HCT116 (cell line): ENCODE measurements around the gene GGT7. TPM values are rescaled to one million over a fixed set of nuclear protein-coding genes. Genes with fewer than 3 reads are reported as not detected.

ENCODE experiments used
- ATAC-seq: fragments of 200-7000 bp; cut with Tn5 transposase; 2 replicates; pipeline ENCODE4 v1.9.1; 2020; ENCODE audit warnings: mild to moderate bottlenecking, moderate library complexity
- BruUV-seq: library from RNA; stranded (reverse); fragments of 400-500 nt; replicated peaks from 2 replicates; lab custom pipeline; 2021; lab: Mats Ljungman, UMichigan
- CTCF ChIA-PET: fragments of 300-600 bp; sonication (Branson Sonifier 250); formaldehyde crosslinking; loops from one replicate; lab custom pipeline; 2021; ENCODE audit warnings: antibody characterized with exemption; lab: Charles Lee
- POLR2A ChIA-PET: fragments of 300-600, 350-600 bp; sonication (Branson Sonifier 250); formaldehyde crosslinking; loops from one replicate; lab custom pipeline; 2021; ENCODE audit warnings: antibody characterized with exemption; lab: Charles Lee
- RAD21 ChIA-PET, 2 experiments: fragments of 300-600 bp; sonication (Branson Sonifier 250); formaldehyde crosslinking; loops; one replicate each; lab custom pipeline; 2023; ENCODE audit warnings: low total read pairs in 2 of 2; ENCODE audit not compliant: uncharacterized antibody in 2 of 2, unreplicated experiment in 2 of 2, low non-redundant PET in 1 of 2; lab: Charles Lee
- DNase-seq: peaks from one replicate; pipeline ENCODE4 v3.0.0-alpha.2; 2010; ENCODE audit warnings: low read depth, low spot score
- H2AFZ ChIP-seq: fragments of 200-600 bp; shearing (Covaris generic), sonication (generic); 2 replicates; pipeline ENCODE4 v1.6.1; 2017; ENCODE audit warnings: low read depth, mixed run types, mixed read lengths, antibody characterized with exemption, low read length; ENCODE audit not compliant: poor library complexity, severe bottlenecking
- H3K27ac ChIP-seq: 2 replicates; pipeline ENCODE4 v1.5.1; 2012; ENCODE audit warnings: low read depth, low read length
- H3K27me3 ChIP-seq: fragments of 200-600 bp; sonication (generic); 2 replicates; pipeline ENCODE4 v1.6.1; 2016; ENCODE audit warnings: mixed run types, low read length, mixed read lengths; ENCODE audit not compliant: insufficient read depth
- H3K36me3 ChIP-seq, 2 experiments: fragments of 200-500 bp in 1 of 2; fragments of 200-600 bp in 1 of 2; sonication (Bioruptor generic) in 1 of 2; sonication (generic) in 1 of 2; 2 replicates each; pipeline versions ENCODE4 v1.5.1 to v1.6.1; 2014 to 2016; ENCODE audit warnings: low read length in 2 of 2, inconsistent platforms in 1 of 2, mixed read lengths in 1 of 2, mixed run types in 1 of 2; ENCODE audit not compliant: insufficient read depth in 2 of 2, control insufficient read depth in 1 of 2
- H3K4me1 ChIP-seq, 2 experiments: fragments of 200-600 bp in 1 of 2; sonication (generic) in 1 of 2; 2 replicates each; pipeline versions ENCODE4 v1.5.1 to v1.6.1; 2012 to 2017; ENCODE audit warnings: low read length in 2 of 2, inconsistent platforms in 1 of 2, mild to moderate bottlenecking in 1 of 2, mixed read lengths in 1 of 2, mixed run types in 1 of 2, moderate library complexity in 1 of 2; ENCODE audit not compliant: insufficient read depth in 2 of 2, control insufficient read depth in 1 of 2
- H3K4me2 ChIP-seq: fragments of 200-600 bp; sonication (generic); 2 replicates; pipeline ENCODE4 v1.6.1; 2017; ENCODE audit warnings: mixed run types, low read length, mixed read lengths
- H3K4me3 ChIP-seq, 2 experiments: fragments of 200-600 bp in 1 of 2; sonication (generic) in 1 of 2; replicated peaks in 1 of 2; 2 replicates each; pipeline ENCODE4 v1.5.1; 2011 to 2016; ENCODE audit warnings: low read length in 2 of 2, control low read depth in 1 of 2, low read depth in 1 of 2, mild to moderate bottlenecking in 1 of 2, mixed read lengths in 1 of 2, mixed run types in 1 of 2
- H3K79me2 ChIP-seq: fragments of 200-600 bp; sonication (generic); 2 replicates; pipeline ENCODE4 v1.6.1; 2017; ENCODE audit warnings: mild to moderate bottlenecking, mixed run types, low read length, moderate library complexity, mixed read lengths; ENCODE audit not compliant: insufficient read depth
- H3K9ac ChIP-seq: fragments of 200-600 bp; sonication (generic); 2 replicates; pipeline ENCODE4 v1.6.1; 2016; ENCODE audit warnings: low read length, mixed read lengths
- H3K9me2 ChIP-seq: fragments of 200-600 bp; sonication (generic), shearing (Covaris generic); 2 replicates; pipeline ENCODE4 v1.6.1; 2017; ENCODE audit warnings: mixed run types, mild to moderate bottlenecking, moderate library complexity; ENCODE audit not compliant: insufficient read depth
- H3K9me3 ChIP-seq, 2 experiments: fragments of 200-500 bp in 1 of 2; fragments of 200-600 bp in 1 of 2; sonication (Bioruptor generic) in 1 of 2; sonication (generic) in 1 of 2; 2 replicates each; pipeline ENCODE4 v1.6.1; 2014 to 2017; ENCODE audit warnings: low read length in 2 of 2, mixed read lengths in 2 of 2, inconsistent platforms in 1 of 2, low read depth in 1 of 2, mild to moderate bottlenecking in 1 of 2, mixed run types in 1 of 2, moderate library complexity in 1 of 2; ENCODE audit not compliant: control insufficient read depth in 1 of 2, insufficient read depth in 1 of 2
- H4K20me1 ChIP-seq: fragments of 200-600 bp; sonication (generic), shearing (Covaris generic); 2 replicates; pipeline ENCODE4 v1.6.1; 2017; ENCODE audit warnings: mixed run types, mild to moderate bottlenecking, moderate library complexity; ENCODE audit not compliant: insufficient read depth
- CEBPB ChIP-seq: IDR thresholded peaks from 2 replicates; pipeline ENCODE4 v1.6.1; 2012; ENCODE audit warnings: low read depth
- EZH2 ChIP-seq: fragments of 200-600 bp; sonication (generic); IDR thresholded peaks from 2 replicates; pipeline ENCODE4 v1.6.1; 2017; ENCODE audit warnings: antibody characterized with exemption, mixed run types
- EZH2phosphoT487 ChIP-seq: fragments of 200-600 bp; IDR thresholded peaks from 2 replicates; pipeline ENCODE4 v1.6.1; 2018; ENCODE audit warnings: antibody characterized with exemption, borderline replicate concordance
- FOSL1 ChIP-seq: IDR thresholded peaks from 2 replicates; pipeline ENCODE4 v1.6.1; 2012; ENCODE audit warnings: low read depth
- RAD21 ChIP-seq: IDR thresholded peaks from 2 replicates; pipeline ENCODE4 v1.6.1; 2012; ENCODE audit warnings: low read depth, mild to moderate bottlenecking
- SIN3A ChIP-seq: IDR thresholded peaks from 2 replicates; pipeline ENCODE4 v1.6.1; 2012; ENCODE audit warnings: low read depth
- TCF7L2 ChIP-seq: IDR thresholded peaks from 2 replicates; pipeline ENCODE4 v1.7.0; 2011; ENCODE audit warnings: borderline replicate concordance, inconsistent platforms; ENCODE audit not compliant: insufficient read depth, insufficient read length; ENCODE audit errors: extremely low read depth
- ZFX ChIP-seq: fragments of 450-650 bp; IDR thresholded peaks from 2 replicates; pipeline ENCODE4 v1.6.1; 2017
- intact Hi-C: fragments of 100-400 bp; cut with micrococcal nuclease; formaldehyde crosslinking; loops from 2 replicates; pipeline ENCODE4 v1.10.0; 2022
- total RNA-seq: library from RNA; stranded (reverse); gene quantifications from one replicate; pipeline ENCODE4 v1.2.1, GENCODE V29; 2021; ENCODE audit not compliant: unreplicated experiment
- TF ChIP-seq, protein P1 (sequence below), 3 experiments: fragments of 200-600 bp in 1 of 3; sonication (generic) in 1 of 3; IDR thresholded peaks in 2 of 3; conservative IDR thresholded peaks in 1 of 3; 2 replicates each; pipeline ENCODE4 v1.5.1; 2012 to 2017; ENCODE audit warnings: low read depth in 2 of 3, low read length in 2 of 3, antibody characterized with exemption in 1 of 3, borderline replicate concordance in 1 of 3, control low read depth in 1 of 3, mild to moderate bottlenecking in 1 of 3, mixed read lengths in 1 of 3, mixed run types in 1 of 3, moderate library complexity in 1 of 3; ENCODE audit not compliant: insufficient read depth in 1 of 3
- TF ChIP-seq, protein P2 (sequence below): IDR thresholded peaks from 2 replicates; pipeline ENCODE4 v1.6.1; 2012

GGT7 gene
- total RNA-seq, 1 experiment from 2014 or later, result 9.4 TPM

DNA sequence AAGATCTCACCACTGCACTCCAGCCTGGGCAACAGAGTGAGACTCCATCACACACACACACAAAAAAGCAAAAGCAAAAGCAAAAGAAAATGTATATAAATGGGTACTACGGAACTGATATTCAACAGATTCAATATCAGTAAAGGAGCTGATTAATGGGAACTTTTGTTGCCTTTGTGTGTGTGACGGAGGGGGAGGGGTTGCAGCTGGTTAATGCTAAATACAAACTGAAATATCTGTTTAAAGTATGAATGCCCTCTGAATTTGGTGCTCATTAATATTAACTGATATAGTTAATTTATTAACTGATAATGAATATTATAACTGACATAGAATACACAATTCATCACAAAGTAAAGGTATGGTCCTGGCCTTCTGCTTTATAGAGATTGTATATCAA lies 55.6 kb downstream of the GGT7 start:
- H3K27me3 ChIP-seq, result no peaks in the 10 kb centered on the region
- H4K20me1 ChIP-seq, result peaks cover 4% of the 10 kb centered on the region; the same call in 1 of the 2 replicates
- DNase-seq, result no peak
- H3K36me3 ChIP-seq, result no peaks in the 10 kb centered on the region
- H3K9ac ChIP-seq, result no peak overlapping the region
- H3K27ac ChIP-seq, result no peak overlapping the region
- H3K4me3 ChIP-seq, result no peak overlapping the region
- no peak for ATAC-seq
- POLR2A ChIA-PET, result no interaction called here
- H3K4me1 ChIP-seq, result no peaks in the 10 kb centered on the region
- H3K79me2 ChIP-seq, result peaks cover 94% of the 10 kb centered on the region
- H3K9me2 ChIP-seq, result no peaks in the 10 kb centered on the region
- TF ChIP-seq FOSL1 (no peak), TCF7L2 (no peak), ZFX (no peak), RAD21 (no peak), EZH2 (no peak), SIN3A (no peak), EZH2phosphoT487 (no peak), CEBPB (no peak)
- TF ChIP-seq, protein P1, sequence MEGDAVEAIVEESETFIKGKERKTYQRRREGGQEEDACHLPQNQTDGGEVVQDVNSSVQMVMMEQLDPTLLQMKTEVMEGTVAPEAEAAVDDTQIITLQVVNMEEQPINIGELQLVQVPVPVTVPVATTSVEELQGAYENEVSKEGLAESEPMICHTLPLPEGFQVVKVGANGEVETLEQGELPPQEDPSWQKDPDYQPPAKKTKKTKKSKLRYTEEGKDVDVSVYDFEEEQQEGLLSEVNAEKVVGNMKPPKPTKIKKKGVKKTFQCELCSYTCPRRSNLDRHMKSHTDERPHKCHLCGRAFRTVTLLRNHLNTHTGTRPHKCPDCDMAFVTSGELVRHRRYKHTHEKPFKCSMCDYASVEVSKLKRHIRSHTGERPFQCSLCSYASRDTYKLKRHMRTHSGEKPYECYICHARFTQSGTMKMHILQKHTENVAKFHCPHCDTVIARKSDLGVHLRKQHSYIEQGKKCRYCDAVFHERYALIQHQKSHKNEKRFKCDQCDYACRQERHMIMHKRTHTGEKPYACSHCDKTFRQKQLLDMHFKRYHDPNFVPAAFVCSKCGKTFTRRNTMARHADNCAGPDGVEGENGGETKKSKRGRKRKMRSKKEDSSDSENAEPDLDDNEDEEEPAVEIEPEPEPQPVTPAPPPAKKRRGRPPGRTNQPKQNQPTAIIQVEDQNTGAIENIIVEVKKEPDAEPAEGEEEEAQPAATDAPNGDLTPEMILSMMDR (IDR thresholded peaks at IDR 0.05 in 2 of 3, conservative IDR thresholded peaks at IDR 0.05 in 1 of 3; ENCODE audit: borderline replicate concordance in 1 of 3, insufficient read depth in 1 of 3, low read depth in 2 of 3, low read length in 2 of 3), result no peak
- TF ChIP-seq, protein P2, sequence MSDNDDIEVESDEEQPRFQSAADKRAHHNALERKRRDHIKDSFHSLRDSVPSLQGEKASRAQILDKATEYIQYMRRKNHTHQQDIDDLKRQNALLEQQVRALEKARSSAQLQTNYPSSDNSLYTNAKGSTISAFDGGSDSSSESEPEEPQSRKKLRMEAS, result no peak
- TF ChIP-seq, all 23 proteins: peak for 0
- RAD21 ChIA-PET, result no interaction called here
- no TSS peak for BruUV-seq
- intact Hi-C loops, result no loop called here
- H3K9me3 ChIP-seq, result no peaks in the 10 kb centered on the region
- CTCF ChIA-PET, result no interaction called here
- no peak overlapping the region for H2AFZ ChIP-seq
- H3K4me2 ChIP-seq, result no peak overlapping the region
